ENCODE measurements around the gene C1QTNF6. TPM values are rescaled to one million over a fixed set of nuclear protein-coding genes. Genes with fewer than 3 reads are reported as not detected.

Gene C1QTNF6
- total RNA-seq, 1 experiment from 2014 or later: 7.4 TPM

- H3K9me3 Mint-ChIP-seq (ENCODE audit: unreplicated experiment): no peaks in the 10 kb centered on the region
- no peaks in the 10 kb centered on the region for H3K36me3 ChIP-seq (ENCODE audit: control insufficient read depth, insufficient read depth, low read length)
- no peak within 1 kb of the TSS for H3K4me3 Mint-ChIP-seq (ENCODE audit: unreplicated experiment)
- ChIA-PET POLR2A (no interaction called here), CTCF (interaction anchor here (1.5 kb wide), 1 partner anchor 12 kb away, joined by 8 read pairs; no protein-coding TSS in a partner anchor)
- no peak for TF ChIP-seq CTCF (IDR thresholded peaks at IDR 0.05; ENCODE audit: insufficient read depth in 1 of 2, low read depth in 1 of 2, low read length in 1 of 2, severe bottlenecking in 1 of 2, unreplicated experiment in 1 of 2)
- intact Hi-C loops (cut with micrococcal nuclease; ENCODE audit: unreplicated experiment): no loop called here
- no peaks in the 10 kb centered on the region for H3K27me3 ChIP-seq (replicated peaks; ENCODE audit: control insufficient read depth, insufficient read depth, low read length)
- BruUV-seq (replicated peaks): no TSS peak
- H3K36me3 Mint-ChIP-seq (ENCODE audit: insufficient read depth, unreplicated experiment): peaks cover 4% of the 10 kb centered on the region
- H3K27me3 Mint-ChIP-seq (ENCODE audit: insufficient read depth, unreplicated experiment): peaks cover 6% of the 10 kb centered on the region
- no peak within 1 kb of the TSS for H3K4me3 ChIP-seq (ENCODE audit: low read depth, low read length)
- H3K4me1 Mint-ChIP-seq (ENCODE audit: low read depth, unreplicated experiment): peaks cover 5% of the 10 kb centered on the region
- no peaks in the 10 kb centered on the region for H3K4me1 ChIP-seq
- DNase-seq: no peak
- H3K9me3 ChIP-seq: no peaks in the 10 kb centered on the region
- H3K27ac Mint-ChIP-seq (ENCODE audit: unreplicated experiment): no peak within 1 kb of the TSS
These were observed 24.3 kb upstream of the C1QTNF6 start, which contains the start of gene SSTR3 for GRCh38 chr22:37212174-37212906. SSTR3 (minus strand) TSS chr22:37212477; CDS start chr22:37207803, 4,674 bp downstream.

- intact Hi-C loops (cut with micrococcal nuclease; ENCODE audit: unreplicated experiment): no loop called here
These were observed 23.8 kb upstream of the C1QTNF6 start for GRCh38 chr22:37211866-37212173.

More at GRCh38 chr22:37211866-37212173, 23.8 kb upstream of the C1QTNF6 start:
- Mint-ChIP-seq H3K36me3 (ENCODE audit: insufficient read depth, unreplicated experiment) (peaks cover 4% of the 10 kb centered on the region), H3K4me1 (ENCODE audit: low read depth, unreplicated experiment) (peaks cover 5% of the 10 kb centered on the region), H3K4me3 (ENCODE audit: unreplicated experiment) (no peak overlapping the region), H3K27ac (ENCODE audit: unreplicated experiment) (no peak overlapping the region), H3K27me3 (ENCODE audit: insufficient read depth, unreplicated experiment) (peaks cover 6% of the 10 kb centered on the region), H3K9me3 (ENCODE audit: unreplicated experiment) (no peaks in the 10 kb centered on the region)
- ChIA-PET CTCF (no interaction called here), POLR2A (no interaction called here)
- BruUV-seq (replicated peaks): no TSS peak
- no peaks in the 10 kb centered on the region for H3K4me1 ChIP-seq
- H3K4me3 ChIP-seq (ENCODE audit: low read depth, low read length): no peak overlapping the region
- H3K36me3 ChIP-seq (ENCODE audit: control insufficient read depth, insufficient read depth, low read length): no peaks in the 10 kb centered on the region
- H3K9me3 ChIP-seq: no peaks in the 10 kb centered on the region
- no peaks in the 10 kb centered on the region for H3K27me3 ChIP-seq (replicated peaks; ENCODE audit: control insufficient read depth, insufficient read depth, low read length)
- no peak for TF ChIP-seq CTCF (IDR thresholded peaks at IDR 0.05; ENCODE audit: insufficient read depth in 1 of 2, low read depth in 1 of 2, low read length in 1 of 2, severe bottlenecking in 1 of 2, unreplicated experiment in 1 of 2)
- no peak for DNase-seq
